LNCAP (cell line): ENCODE measurements around the gene AREL1.

Experiments used
- CTCF ChIP-seq: fragments of 450-650 bp; IDR thresholded peaks from 2 replicates; pipeline ENCODE4 v1.5.1; 2017; ENCODE audit warnings: mild to moderate bottlenecking

Gene AREL1

DNA sequence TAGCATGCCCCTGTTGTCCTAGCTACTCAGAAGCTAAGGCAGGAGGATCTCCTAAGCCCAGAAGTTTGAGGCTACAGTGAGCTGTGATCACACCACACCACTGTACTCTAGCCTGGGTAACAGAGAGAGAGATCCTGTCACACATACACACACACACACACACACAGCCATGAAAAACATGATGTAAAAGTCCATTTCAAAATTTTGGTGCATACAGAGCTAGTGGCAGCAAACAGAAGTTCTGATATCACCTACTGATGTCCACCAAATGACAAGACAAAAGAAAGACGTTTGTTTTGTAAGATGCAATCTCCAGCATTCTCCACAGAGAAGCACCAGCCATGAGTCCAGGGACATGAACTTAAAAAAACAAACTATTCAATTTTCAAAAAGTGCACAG is 15.9 kb downstream of the AREL1 start:
- no peak for TF ChIP-seq CTCF

- no peak for TF ChIP-seq CTCF
Observed at GRCh38 chr14:74695406-74695805, 17.5 kb downstream of the AREL1 start.

DNA sequence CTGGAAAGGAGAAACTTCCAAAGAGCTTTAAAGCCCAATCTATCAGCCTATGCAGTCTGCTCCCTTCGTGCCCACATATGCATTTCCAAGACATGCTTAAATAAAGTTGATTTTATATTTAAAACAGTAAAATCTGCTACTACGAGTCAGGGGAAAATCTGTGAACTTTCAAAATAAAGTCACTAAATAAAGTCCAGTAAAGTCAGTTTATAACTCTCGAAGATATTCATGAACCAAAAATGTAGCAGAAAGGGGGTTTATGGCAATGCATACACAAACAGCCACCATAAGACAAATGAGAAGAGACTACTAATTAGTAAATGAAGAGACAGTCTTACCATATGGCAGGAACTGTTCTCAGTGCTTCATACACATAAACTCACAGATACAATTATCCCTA is 19.7 kb downstream of the AREL1 start:
- TF ChIP-seq CTCF: no peak

GRCh38 chr14:74691456-74691855 is 21.4 kb downstream of the AREL1 start:
- TF ChIP-seq CTCF: no peak

DNA sequence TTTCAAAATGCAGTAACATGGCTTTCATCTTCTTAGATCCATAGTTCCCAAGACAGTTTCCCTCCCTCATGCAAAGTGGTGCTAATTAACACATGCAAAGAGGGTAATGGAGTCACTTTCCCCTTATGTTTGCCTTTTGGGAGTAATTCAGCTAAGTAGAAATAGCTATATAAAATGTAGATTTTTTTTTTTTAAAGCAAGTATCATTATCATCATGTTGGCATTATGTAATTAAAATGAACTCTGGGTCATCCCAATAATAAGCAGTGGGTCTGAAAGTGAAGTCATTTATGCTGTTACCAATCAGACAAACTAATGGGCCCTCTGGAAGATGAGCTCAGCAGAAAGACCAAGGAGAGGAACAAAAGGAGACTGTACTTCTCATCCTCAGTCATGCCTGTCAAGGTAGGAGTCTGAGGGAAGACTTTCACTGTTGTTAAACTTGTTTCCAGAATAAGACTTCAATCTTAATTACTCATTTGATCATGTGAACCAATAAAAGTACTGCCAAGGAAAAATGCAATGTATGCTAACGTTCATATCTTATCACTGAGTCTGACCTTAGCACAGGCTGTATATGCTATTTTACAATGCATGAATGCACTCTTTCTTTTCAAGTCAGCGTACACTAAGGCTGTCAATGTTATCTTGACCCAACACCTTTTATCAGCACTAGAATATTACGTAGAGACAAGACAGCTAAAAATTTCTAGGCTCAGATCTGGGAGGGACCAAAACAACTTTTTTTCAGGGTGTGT is 26.8 kb downstream of the AREL1 start:
- no peak for TF ChIP-seq CTCF

DNA sequence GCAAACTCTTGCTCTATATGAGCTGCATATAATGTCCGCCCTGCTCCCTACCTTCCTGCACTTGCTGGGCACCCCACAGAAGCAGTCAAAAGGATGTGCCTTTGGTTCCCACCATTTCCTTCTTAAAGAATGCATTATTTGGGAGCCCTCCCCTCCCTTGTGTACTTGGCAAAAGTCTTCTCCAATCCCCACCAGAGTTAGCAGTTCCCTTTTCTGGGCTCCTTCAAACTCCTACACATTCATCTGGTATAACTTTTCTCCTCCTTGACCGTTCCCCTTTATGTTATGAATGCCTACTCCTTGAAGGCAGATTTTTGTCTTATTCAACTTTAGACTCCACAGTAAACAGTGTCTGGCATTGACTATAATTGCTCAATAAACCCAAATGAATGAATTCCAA is 27.8 kb downstream of the AREL1 start:
- TF ChIP-seq CTCF: no peak

DNA sequence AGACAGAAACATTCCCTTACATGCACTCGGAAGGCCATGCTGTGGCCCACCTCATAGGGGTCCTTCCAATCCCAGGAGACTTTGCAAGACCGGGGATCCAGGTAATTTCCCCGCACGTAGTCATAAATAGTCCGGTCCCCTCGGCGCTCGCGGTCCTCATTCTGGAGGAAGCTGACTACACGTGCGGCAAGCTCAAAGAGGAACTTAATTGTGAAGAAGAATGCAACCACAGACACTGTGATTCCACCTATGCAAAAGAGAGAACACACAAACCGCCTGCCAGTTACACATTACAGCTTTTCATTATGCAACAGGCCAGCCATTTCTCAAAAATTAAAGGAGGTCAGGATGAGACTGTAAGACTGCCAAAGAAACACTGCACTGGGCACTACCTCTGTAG is 28.4 kb downstream of the AREL1 start:
- TF ChIP-seq CTCF: no peak

DNA sequence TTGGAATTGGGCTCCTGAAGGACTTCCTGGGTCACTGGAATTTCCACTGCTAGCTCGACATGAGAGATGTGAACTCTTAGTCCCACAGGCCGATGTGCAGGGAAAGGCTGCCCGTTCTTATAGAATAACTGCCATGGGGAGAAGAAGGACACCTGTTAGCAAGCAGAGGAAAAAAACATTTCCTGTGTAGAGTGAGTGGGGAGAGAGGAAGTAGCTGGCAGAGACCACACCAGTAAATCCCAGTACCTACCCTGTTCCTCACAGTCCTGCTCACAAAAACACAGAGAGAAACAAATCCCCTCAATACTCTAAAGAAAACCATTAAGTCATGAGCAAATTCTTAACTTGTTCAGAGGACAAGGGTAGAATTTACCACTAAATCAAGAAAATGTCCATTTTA is 29.5 kb downstream of the AREL1 start:
- no peak for TF ChIP-seq CTCF
